NCI-H2029 (cell line): ENCODE measurements around the gene CRB1.

ENCODE experiments used
- DNase-seq: peaks from one replicate; lab custom pipeline; 2025; lab: John Stamatoyannopoulos, UW

CRB1 gene

GRCh38 chr1:197268012-197268411, at the start of gene CRB1:
Gene CRB1, plus strand, starts transcription at chr1:197268252. Its CDS starts 161 bp downstream, at chr1:197268413.
- no peak for DNase-seq

GRCh38 chr1:197218857-197219256, 49.2 kb upstream of the CRB1 start:
- no peak for DNase-seq

GRCh38 chr1:197222025-197222685, 45.9 kb upstream of the CRB1 start:
- no peak for DNase-seq

GRCh38 chr1:197222780-197223179, 45.3 kb upstream of the CRB1 start:
- no peak for DNase-seq

DNA sequence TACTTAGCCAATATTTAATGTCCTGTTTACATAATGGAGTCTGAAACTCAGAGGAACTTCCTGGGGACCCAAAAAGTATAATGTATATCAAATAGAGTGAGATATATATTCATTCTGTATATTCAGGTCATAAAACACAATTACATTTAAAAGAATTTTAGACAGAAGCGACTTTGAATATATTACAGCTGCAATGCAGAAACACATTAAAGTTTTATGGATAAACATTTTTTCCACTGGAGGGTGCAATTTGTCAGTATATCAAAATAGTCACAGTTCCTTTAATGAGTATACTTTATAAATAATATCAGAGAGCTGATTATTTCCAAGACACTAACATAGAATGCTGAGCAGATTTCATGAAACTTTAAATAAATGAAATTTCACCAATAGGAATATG, 43.9 kb upstream of the CRB1 start:
- no peak for DNase-seq

DNA sequence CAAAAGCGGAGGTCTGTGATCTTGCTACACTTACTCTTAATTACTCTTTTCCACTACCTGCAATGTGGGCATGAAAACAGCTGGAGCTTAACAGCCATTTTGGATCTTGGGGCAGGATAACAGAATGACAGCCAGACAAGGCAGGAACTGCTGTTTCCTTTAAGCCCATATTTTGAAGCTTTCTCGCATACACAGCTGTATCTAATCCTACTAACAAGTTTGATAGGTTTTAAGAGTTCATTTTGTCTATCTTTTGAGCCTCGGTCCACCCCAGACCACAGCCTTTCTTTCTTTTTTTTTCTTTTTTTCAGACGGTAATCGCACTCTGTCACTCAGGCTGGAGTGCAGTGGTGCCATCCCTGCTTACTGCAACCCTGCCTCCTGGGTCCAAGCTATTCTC, 42.4 kb upstream of the CRB1 start:
- DNase-seq = no peak

GRCh38 chr1:197234581-197234980, 33.5 kb upstream of the CRB1 start:
- no peak for DNase-seq

- no peak for DNase-seq
Observed at GRCh38 chr1:197235355-197235754, 32.7 kb upstream of the CRB1 start.

DNA sequence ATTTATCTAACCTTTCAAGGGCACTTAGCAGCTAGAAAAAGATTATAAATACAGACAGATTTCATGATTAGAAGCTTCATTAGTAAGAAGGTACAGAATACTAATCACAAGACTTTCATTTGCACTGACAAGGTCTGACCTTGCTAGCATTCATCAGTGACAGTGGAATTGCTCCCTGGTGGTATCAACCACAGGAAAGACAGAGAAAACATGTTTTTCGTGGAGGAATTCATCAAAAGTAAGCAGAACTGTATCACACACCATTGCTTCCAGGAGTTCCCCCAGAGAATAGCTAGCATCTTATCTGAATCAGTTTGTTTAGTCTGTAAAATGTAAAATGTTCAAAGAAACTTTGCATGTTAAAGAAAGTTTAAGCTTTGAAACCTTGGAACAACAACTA, 20.6 kb upstream of the CRB1 start:
- DNase-seq = no peak

- DNase-seq = no peak
Observed at GRCh38 chr1:197249324-197249723, 18.7 kb upstream of the CRB1 start.

DNA sequence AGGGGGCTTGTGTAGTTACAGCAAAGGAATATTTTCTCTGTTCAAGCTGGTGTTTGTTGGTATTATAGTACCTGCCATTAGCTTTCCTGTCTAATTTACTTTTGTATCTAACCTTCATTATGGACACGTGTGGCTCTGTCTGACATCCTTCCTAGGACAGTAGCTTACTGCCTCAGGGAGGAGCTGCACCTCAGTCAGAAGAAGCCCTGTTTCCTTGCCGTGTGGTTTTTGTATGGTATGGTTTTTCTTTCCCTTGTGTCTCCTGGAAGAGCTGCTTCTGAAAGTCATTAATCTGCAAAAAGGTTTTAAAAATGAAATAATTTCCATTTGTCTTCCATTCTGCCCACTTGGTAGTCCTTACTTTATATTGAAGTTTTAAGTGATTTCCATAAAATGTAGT, 17.4 kb upstream of the CRB1 start:
- DNase-seq = no peak

- DNase-seq = no peak
Observed at GRCh38 chr1:197252973-197253372, 15.1 kb upstream of the CRB1 start.

DNA sequence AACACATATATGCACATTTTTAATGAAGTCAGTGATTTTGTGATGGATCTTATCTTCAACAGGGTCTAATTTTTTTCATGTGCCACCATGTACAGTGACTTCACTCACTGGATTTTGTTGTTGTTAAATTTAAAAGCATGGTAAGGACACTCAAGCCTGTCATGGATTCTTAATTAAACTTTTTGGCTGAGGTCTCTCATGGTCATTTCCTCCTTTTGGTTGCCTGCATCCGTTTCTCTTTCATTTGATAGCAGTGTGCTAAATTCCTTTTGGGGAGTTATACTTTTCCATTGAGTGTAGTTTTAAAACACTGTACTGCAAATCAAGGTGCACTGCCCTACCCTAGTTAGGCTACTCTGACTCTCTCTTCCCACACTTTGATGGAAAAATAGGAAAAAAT, 13.2 kb upstream of the CRB1 start:
- no peak for DNase-seq

- no peak for DNase-seq
Observed at GRCh38 chr1:197264936-197265567, 3.0 kb upstream of the CRB1 start.

DNA sequence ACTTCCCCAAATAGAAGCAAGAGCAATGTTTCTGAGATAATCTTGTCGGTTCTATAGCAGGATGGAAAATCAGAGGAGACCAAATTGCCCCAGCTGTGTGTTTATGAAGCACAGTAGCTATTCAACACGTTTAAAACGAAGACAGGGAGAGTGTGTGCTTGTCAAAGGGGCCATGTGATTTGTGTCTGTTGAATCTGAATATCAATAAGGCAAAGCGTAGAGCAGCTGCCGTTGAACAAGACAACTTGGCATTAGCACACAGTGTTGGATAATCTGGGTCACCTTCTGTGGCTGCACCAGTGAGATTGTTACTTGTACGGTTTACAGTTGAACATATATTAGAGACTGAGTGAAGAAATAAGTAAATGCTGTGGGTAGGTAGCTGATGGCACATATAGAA, 1.0 kb downstream of the CRB1 start:
- no peak for DNase-seq

- DNase-seq = no peak
Observed at GRCh38 chr1:197272791-197273190, 4.7 kb downstream of the CRB1 start.

- no peak for DNase-seq
Observed at GRCh38 chr1:197277166-197277565, 9.1 kb downstream of the CRB1 start.

DNA sequence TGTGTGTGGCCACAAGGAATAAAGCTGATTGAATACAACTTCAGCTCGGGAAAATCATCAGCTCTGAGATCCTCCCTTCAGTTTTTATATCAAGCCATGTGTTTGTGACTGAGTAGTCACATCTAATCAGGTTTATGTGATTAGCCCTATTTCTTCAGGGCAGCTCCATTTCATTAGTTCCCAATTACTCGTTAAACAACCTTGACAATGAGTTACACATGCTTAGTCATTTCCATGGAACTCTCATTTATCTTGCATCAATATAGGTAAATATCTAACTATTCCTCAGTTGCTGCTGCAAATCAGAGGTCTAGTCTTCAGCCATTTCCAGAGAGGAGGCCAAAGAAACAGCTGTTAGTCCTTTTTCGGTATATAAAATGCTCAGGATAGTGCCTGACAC, 16.3 kb downstream of the CRB1 start:
- no peak for DNase-seq

- no peak for DNase-seq
Observed at GRCh38 chr1:197284966-197285365, 16.9 kb downstream of the CRB1 start.

DNA sequence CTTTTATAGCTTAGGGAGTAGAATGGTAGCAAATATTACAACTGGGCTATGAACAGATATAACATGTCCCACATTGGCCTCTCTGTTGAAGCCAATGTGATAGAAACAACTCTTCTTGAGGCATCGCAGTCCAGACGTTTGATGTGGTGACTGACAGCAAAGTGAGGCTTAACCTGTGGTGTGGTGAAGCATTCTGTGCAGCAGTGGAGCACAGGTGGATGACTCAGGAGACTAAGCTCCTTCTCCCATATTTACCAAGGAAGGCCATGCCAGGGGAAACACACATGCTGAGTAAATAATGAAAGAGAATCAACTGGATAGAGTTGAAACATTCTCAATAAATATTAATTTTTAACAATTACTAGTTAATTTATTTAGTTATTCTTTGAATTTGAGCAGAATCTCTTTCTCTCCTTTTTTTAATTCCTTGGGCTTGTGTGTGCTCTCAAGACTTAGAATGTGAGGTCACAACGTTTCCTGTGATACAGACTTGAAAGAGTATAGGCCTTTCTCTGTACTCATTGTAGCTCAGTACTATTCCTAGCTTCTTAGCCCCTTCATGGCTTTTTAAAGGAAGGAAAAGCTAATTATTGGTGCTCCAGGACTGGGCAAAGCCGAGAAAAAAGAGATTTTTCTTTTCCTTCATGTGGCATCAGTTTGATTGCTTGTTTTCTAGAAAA, 17.6 kb downstream of the CRB1 start:
- no peak for DNase-seq

DNA sequence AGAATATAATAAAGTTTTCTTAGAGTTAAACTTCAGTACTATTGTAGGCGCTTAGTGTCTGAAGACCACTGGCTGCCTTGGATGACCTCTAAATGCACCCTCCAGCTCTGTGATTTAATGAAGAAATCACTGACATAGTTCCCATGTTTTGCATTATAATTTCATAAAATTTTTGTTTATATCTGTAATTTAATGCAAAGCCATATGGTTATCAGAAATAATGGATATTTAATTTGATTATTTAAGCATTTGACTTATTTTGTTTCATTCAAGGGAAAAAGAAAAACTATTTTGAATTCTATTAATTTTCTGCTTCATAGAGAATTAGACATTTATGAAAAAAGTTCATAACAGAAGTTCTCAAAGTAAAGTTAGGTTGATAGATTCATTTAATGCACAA, 18.6 kb downstream of the CRB1 start:
- DNase-seq = no peak

DNA sequence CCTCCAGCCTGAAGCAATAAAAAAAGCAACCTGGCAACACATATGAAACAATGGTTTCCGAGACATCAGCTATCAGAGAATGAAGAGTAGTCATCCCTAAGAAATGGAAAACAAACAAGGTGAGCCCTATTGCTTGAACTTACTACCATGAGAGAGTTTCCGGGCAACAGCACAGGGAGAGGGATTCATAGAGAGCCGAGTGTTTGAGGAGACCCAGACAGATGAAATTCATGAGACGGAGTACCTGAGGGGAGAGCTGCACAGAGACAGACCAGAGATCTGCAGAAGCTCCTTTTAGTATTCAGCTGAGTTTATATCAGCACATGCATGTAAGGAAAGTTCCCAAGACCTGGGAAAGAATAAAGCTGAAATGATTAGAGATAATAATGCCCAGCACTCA, 19.8 kb downstream of the CRB1 start:
- no peak for DNase-seq

- no peak for DNase-seq
Observed at GRCh38 chr1:197302775-197303174, 34.7 kb downstream of the CRB1 start.

- no peak for DNase-seq
Observed at GRCh38 chr1:197303463-197303862, 35.4 kb downstream of the CRB1 start.
